ENCODE data around the gene CA4. TPM values are rescaled to one million over a fixed set of nuclear protein-coding genes. Genes with fewer than 3 reads are reported as not detected.
"Not testable (repeated sequence)": the region's sequence is repeated elsewhere in the genome, so short reads cannot be mapped to it uniquely, and the experiment has no call there.

The CA4 gene
- total RNA-seq, 1 experiment from 2014 or later: 1.7 TPM

- H2BK15ac ChIP-seq (ENCODE audit: low read depth, low read length); H3K4me1 Mint-ChIP-seq; H3K27me3 Mint-ChIP-seq (ENCODE audit: low read depth); H2BK12ac ChIP-seq (ENCODE audit: insufficient read length, low read depth, low read length); H2AFZ ChIP-seq (ENCODE audit: low read length); H3K27ac ChIP-seq (ENCODE audit: insufficient read length, low read depth, low read length); H2BK5ac ChIP-seq (ENCODE audit: insufficient read length, low read length); H3K79me2 ChIP-seq (ENCODE audit: insufficient read depth, low read length); H3K9me3 ChIP-seq (ENCODE audit: control insufficient read depth, low read depth, low read length); H3K9me3 Mint-ChIP-seq; H4K5ac ChIP-seq (ENCODE audit: insufficient read length, low read depth, low read length); H3K18ac ChIP-seq (ENCODE audit: insufficient read length, low read depth, low read length); H3K4ac ChIP-seq (ENCODE audit: low read depth, low read length); H3K27me3 ChIP-seq (ENCODE audit: insufficient read depth, low read length); H3K9ac ChIP-seq (ENCODE audit: extremely low read depth, insufficient read length, low read length); H3K79me1 ChIP-seq (ENCODE audit: insufficient read depth, low read depth, low read length, poor library complexity, severe bottlenecking); H2BK20ac ChIP-seq (ENCODE audit: low read depth, low read length, poor library complexity, severe bottlenecking); H3K23ac ChIP-seq (ENCODE audit: insufficient read length, low read depth, low read length); H3K23me2 ChIP-seq (ENCODE audit: insufficient read length, low read depth, low read length, poor library complexity, severe bottlenecking); H3K4me1 ChIP-seq (ENCODE audit: insufficient read depth, low read length); H2AK5ac ChIP-seq (ENCODE audit: insufficient read length, low read length); H4K20me1 ChIP-seq (ENCODE audit: control insufficient read depth, insufficient read depth, insufficient read length); H3T11ph ChIP-seq (ENCODE audit: low read length); H3K4me2 ChIP-seq (ENCODE audit: insufficient read depth, insufficient read length, low read length); H3K56ac ChIP-seq (ENCODE audit: insufficient read length, low read depth, low read length); H3K4me3 Mint-ChIP-seq; H4K8ac ChIP-seq (replicated peaks; ENCODE audit: insufficient read length, low read depth, low read length); H3K14ac ChIP-seq (ENCODE audit: insufficient read depth, low read length); H4K91ac ChIP-seq (ENCODE audit: insufficient read length, low read depth, low read length); DNase-seq; H2BK120ac ChIP-seq (ENCODE audit: low read depth, low read length, poor library complexity, severe bottlenecking): not testable (repeated sequence)
- no CpG with 5 or more reads among the region's 1 CpG for WGBS (ENCODE audit: extremely low coverage, insufficient read length, low lambda C conversion rate)
- peak overlapping the region in 1 of 3 experiments; percentile 36; a peak in 1 of 7 replicates for H3K27ac Mint-ChIP-seq
- H3K36me3 Mint-ChIP-seq (ENCODE audit: insufficient read depth in 1 of 3, low read depth in 3 of 3): peaks cover 28 to 50% (median 38%) of the 10 kb centered on the region in 3 experiments; a peak in 6 of 7 replicates
These were observed 48.9 kb downstream of the CA4 start for GRCh38 chr17:60198630-60199029.

- not testable (repeated sequence) for H3K9me3 ChIP-seq (ENCODE audit: control insufficient read depth, low read depth, low read length); H4K20me1 ChIP-seq (ENCODE audit: control insufficient read depth, insufficient read depth, insufficient read length); H3K27ac ChIP-seq (ENCODE audit: insufficient read length, low read depth, low read length); H2BK12ac ChIP-seq (ENCODE audit: insufficient read length, low read depth, low read length); H3K56ac ChIP-seq (ENCODE audit: insufficient read length, low read depth, low read length); DNase-seq; H3K9ac ChIP-seq (ENCODE audit: extremely low read depth, insufficient read length, low read length); H3K4me2 ChIP-seq (ENCODE audit: insufficient read depth, insufficient read length, low read length); H3K79me1 ChIP-seq (ENCODE audit: insufficient read depth, low read depth, low read length, poor library complexity, severe bottlenecking); H3K18ac ChIP-seq (ENCODE audit: insufficient read length, low read depth, low read length); H3K27me3 Mint-ChIP-seq (ENCODE audit: low read depth); H3K4ac ChIP-seq (ENCODE audit: low read depth, low read length); H2BK5ac ChIP-seq (ENCODE audit: insufficient read length, low read length); H3T11ph ChIP-seq (ENCODE audit: low read length); H3K23me2 ChIP-seq (ENCODE audit: insufficient read length, low read depth, low read length, poor library complexity, severe bottlenecking); H3K4me1 ChIP-seq (ENCODE audit: insufficient read depth, low read length); H3K4me3 Mint-ChIP-seq; H3K27ac Mint-ChIP-seq; H3K4me1 Mint-ChIP-seq; H4K5ac ChIP-seq (ENCODE audit: insufficient read length, low read depth, low read length); H4K91ac ChIP-seq (ENCODE audit: insufficient read length, low read depth, low read length); H3K9me3 Mint-ChIP-seq; H3K23ac ChIP-seq (ENCODE audit: insufficient read length, low read depth, low read length); H3K27me3 ChIP-seq (ENCODE audit: insufficient read depth, low read length); H2BK120ac ChIP-seq (ENCODE audit: low read depth, low read length, poor library complexity, severe bottlenecking); H2AK5ac ChIP-seq (ENCODE audit: insufficient read length, low read length); H2AFZ ChIP-seq (ENCODE audit: low read length); H3K79me2 ChIP-seq (ENCODE audit: insufficient read depth, low read length); H3K14ac ChIP-seq (ENCODE audit: insufficient read depth, low read length); H2BK20ac ChIP-seq (ENCODE audit: low read depth, low read length, poor library complexity, severe bottlenecking); H4K8ac ChIP-seq (replicated peaks; ENCODE audit: insufficient read length, low read depth, low read length); H2BK15ac ChIP-seq (ENCODE audit: low read depth, low read length)
- peaks cover 3 to 19% (median 7%) of the 10 kb centered on the region in 3 experiments; a peak in 6 of 7 replicates for H3K36me3 Mint-ChIP-seq (ENCODE audit: insufficient read depth in 1 of 3, low read depth in 3 of 3)
These were observed 56.0 kb downstream of the CA4 start for GRCh38 chr17:60205782-60206181.
